Osteocyte (in vitro differentiated cells): ENCODE measurements around the gene CBY2. TPM values are rescaled to one million over a fixed set of nuclear protein-coding genes. Genes with fewer than 3 reads are reported as not detected.
A peak's percentile ranks its signal among the peaks of the same experiment; 100 is the strongest.

ENCODE experiments used
- DNase-seq: peaks from one replicate; pipeline ENCODE4 v3.0.0; 2021; ENCODE audit warnings: mixed read lengths; ENCODE audit not compliant: unreplicated experiment; ENCODE audit errors: extremely low spot score
- H3K27ac Mint-ChIP-seq: one replicate; pipeline ENCODE4 v1.8.0; 2021; ENCODE audit warnings: mild to moderate bottlenecking, mixed read lengths; ENCODE audit not compliant: unreplicated experiment
- H3K27me3 Mint-ChIP-seq: one replicate; pipeline ENCODE4 v1.8.0; 2021; ENCODE audit warnings: mixed read lengths; ENCODE audit not compliant: unreplicated experiment
- H3K36me3 Mint-ChIP-seq: one replicate; pipeline ENCODE4 v1.8.0; 2021; ENCODE audit warnings: mixed read lengths; ENCODE audit not compliant: unreplicated experiment
- H3K4me1 Mint-ChIP-seq: one replicate; pipeline ENCODE4 v1.8.0; 2021; ENCODE audit warnings: mixed read lengths; ENCODE audit not compliant: unreplicated experiment
- H3K4me3 Mint-ChIP-seq: one replicate; pipeline ENCODE4 v1.8.0; 2021; ENCODE audit warnings: mild to moderate bottlenecking, moderate library complexity, mixed read lengths; ENCODE audit not compliant: unreplicated experiment
- H3K9me3 Mint-ChIP-seq: one replicate; pipeline ENCODE4 v1.8.0; 2021; ENCODE audit warnings: mixed read lengths; ENCODE audit not compliant: unreplicated experiment
- total RNA-seq: library from RNA; stranded (reverse); gene quantifications from 2 replicates; pipeline ENCODE4 v1.2.1, GENCODE V29; 2021
- TF ChIP-seq, protein P1 (sequence below): fragments of 200-600 bp; sonication (generic); IDR thresholded peaks from 2 replicates; pipeline ENCODE4 v1.5.0; 2021; ENCODE audit warnings: antibody characterized with exemption, mild to moderate bottlenecking, moderate library complexity

The CBY2 gene
- total RNA-seq, 1 donor from 2014 or later = not detected

GRCh38 chr13:45717349-45717748 lies 15.2 kb downstream of the CBY2 start:
- DNase-seq = no peak
- H3K4me1 Mint-ChIP-seq = peaks cover 21% of the 10 kb centered on the region
- no peaks in the 10 kb centered on the region for H3K36me3 Mint-ChIP-seq
- H3K4me3 Mint-ChIP-seq = no peak overlapping the region
- no peaks in the 10 kb centered on the region for H3K9me3 Mint-ChIP-seq
- H3K27ac Mint-ChIP-seq = no peak overlapping the region
- TF ChIP-seq, protein P1, sequence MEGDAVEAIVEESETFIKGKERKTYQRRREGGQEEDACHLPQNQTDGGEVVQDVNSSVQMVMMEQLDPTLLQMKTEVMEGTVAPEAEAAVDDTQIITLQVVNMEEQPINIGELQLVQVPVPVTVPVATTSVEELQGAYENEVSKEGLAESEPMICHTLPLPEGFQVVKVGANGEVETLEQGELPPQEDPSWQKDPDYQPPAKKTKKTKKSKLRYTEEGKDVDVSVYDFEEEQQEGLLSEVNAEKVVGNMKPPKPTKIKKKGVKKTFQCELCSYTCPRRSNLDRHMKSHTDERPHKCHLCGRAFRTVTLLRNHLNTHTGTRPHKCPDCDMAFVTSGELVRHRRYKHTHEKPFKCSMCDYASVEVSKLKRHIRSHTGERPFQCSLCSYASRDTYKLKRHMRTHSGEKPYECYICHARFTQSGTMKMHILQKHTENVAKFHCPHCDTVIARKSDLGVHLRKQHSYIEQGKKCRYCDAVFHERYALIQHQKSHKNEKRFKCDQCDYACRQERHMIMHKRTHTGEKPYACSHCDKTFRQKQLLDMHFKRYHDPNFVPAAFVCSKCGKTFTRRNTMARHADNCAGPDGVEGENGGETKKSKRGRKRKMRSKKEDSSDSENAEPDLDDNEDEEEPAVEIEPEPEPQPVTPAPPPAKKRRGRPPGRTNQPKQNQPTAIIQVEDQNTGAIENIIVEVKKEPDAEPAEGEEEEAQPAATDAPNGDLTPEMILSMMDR = no peak
- no peaks in the 10 kb centered on the region for H3K27me3 Mint-ChIP-seq

- H3K27me3 Mint-ChIP-seq = no peaks in the 10 kb centered on the region
- DNase-seq = no peak
- H3K36me3 Mint-ChIP-seq = no peaks in the 10 kb centered on the region
- TF ChIP-seq, protein P1 = peak; percentile 52
- H3K4me3 Mint-ChIP-seq = no peak overlapping the region
- no peak overlapping the region for H3K27ac Mint-ChIP-seq
- no peaks in the 10 kb centered on the region for H3K9me3 Mint-ChIP-seq
- H3K4me1 Mint-ChIP-seq = peaks cover 21% of the 10 kb centered on the region
Observed at GRCh38 chr13:45718063-45718462, 15.9 kb downstream of the CBY2 start.

DNA sequence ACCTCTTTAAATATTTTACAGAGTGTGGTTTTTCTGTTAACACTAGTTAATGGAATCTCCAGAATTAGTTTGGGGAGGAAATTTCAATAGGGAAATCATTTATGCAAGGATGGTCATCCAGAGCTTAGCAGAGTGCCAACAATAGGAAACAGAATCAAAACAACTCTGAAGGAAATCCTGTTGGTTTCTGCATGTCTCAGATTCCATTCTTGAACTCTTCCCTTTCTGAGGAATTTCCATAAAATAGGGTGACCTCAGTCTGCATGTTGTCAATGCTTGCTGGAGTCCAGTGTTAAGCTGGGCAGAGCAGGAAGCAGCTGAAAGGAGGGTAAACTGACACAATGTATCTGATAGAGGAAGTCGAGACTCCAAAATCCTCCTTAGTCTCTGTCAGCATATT lies 16.9 kb downstream of the CBY2 start:
- TF ChIP-seq, protein P1 = no peak
- no peaks in the 10 kb centered on the region for H3K36me3 Mint-ChIP-seq
- H3K27me3 Mint-ChIP-seq = no peaks in the 10 kb centered on the region
- H3K27ac Mint-ChIP-seq = peak overlapping the region; percentile 52
- no peak overlapping the region for H3K4me3 Mint-ChIP-seq
- peaks cover 21% of the 10 kb centered on the region for H3K4me1 Mint-ChIP-seq
- H3K9me3 Mint-ChIP-seq = no peaks in the 10 kb centered on the region
- DNase-seq = no peak

- DNase-seq = no peak
- TF ChIP-seq, protein P1 = no peak
- no peak overlapping the region for H3K4me3 Mint-ChIP-seq
- H3K27ac Mint-ChIP-seq = no peak overlapping the region
- peaks cover 4% of the 10 kb centered on the region for H3K27me3 Mint-ChIP-seq
- H3K4me1 Mint-ChIP-seq = peaks cover 19% of the 10 kb centered on the region
- no peaks in the 10 kb centered on the region for H3K36me3 Mint-ChIP-seq
- H3K9me3 Mint-ChIP-seq = no peaks in the 10 kb centered on the region
Observed at GRCh38 chr13:45721203-45721731, 19.1 kb downstream of the CBY2 start.

- H3K27me3 Mint-ChIP-seq = peaks cover 6% of the 10 kb centered on the region
- peaks cover 11% of the 10 kb centered on the region for H3K4me1 Mint-ChIP-seq
- TF ChIP-seq, protein P1 = no peak
- H3K9me3 Mint-ChIP-seq = no peaks in the 10 kb centered on the region
- no peak overlapping the region for H3K4me3 Mint-ChIP-seq
- no peak for DNase-seq
- no peak overlapping the region for H3K27ac Mint-ChIP-seq
- H3K36me3 Mint-ChIP-seq = no peaks in the 10 kb centered on the region
Observed at GRCh38 chr13:45723798-45724197, 21.7 kb downstream of the CBY2 start.
